Endometrial microvascular endothelial cells (primary cell): Measurements from ENCODE around the gene TSR3. TPM values are rescaled to one million over a fixed set of nuclear protein-coding genes. Genes with fewer than 3 reads are reported as not detected.

Experiments
- in situ Hi-C: cut with HindIII; loops from 2 replicates; pipeline ENCODE4 v1.10.0; 2017; ENCODE audit warnings: low sequenced_read_pairs, low pct_unique_long_range_greater_than_20kb; ENCODE audit errors: inconsistent ontology term
- total RNA-seq: library from RNA; depleted of rRNA; stranded (reverse); fragments of >200 nt; gene quantifications from one replicate; pipeline ENCODE4 v1.2.3, GENCODE V29; 2015; ENCODE audit errors: inconsistent ontology term

Gene TSR3
- total RNA-seq: 91.1 TPM

GRCh38 chr16:1351582-1352362, at the start of gene TSR3, which contains the start of gene GNPTG:
Gene TSR3 (minus strand): TSS chr16:1351878. CDS start chr16:1351804, 74 bp downstream.
Gene GNPTG (plus strand): TSS chr16:1351931. CDS start chr16:1351966, 35 bp downstream.
- in situ Hi-C loops: no loop called here

GRCh38 chr16:1401061-1401757, 49.5 kb upstream of the TSR3 start:
- in situ Hi-C loops: no loop called here

- in situ Hi-C loops: loop anchor here (25.0 kb wide), 1 partner anchor 88 kb away; the partner anchor contains the start of genes CLCN7, PTX4 and TELO2
Observed at GRCh38 chr16:1398826-1399581, 47.3 kb upstream of the TSR3 start.

GRCh38 chr16:1398351-1398750, 46.7 kb upstream of the TSR3 start:
- in situ Hi-C loops: loop anchor here (25.0 kb wide), 1 partner anchor 89 kb away; the partner anchor contains the start of genes CLCN7, PTX4 and TELO2

- in situ Hi-C loops: loop anchor here (25.0 kb wide), 1 partner anchor 90 kb away; the partner anchor contains the start of genes CLCN7, PTX4 and TELO2
Observed at GRCh38 chr16:1397779-1398178, 46.1 kb upstream of the TSR3 start.

- in situ Hi-C loops: loop anchor here (25.0 kb wide), 1 partner anchor 92 kb away; the partner anchor contains the start of genes CLCN7, PTX4 and TELO2
Observed at GRCh38 chr16:1395444-1396031, 43.9 kb upstream of the TSR3 start.

GRCh38 chr16:1394367-1394951, 42.8 kb upstream of the TSR3 start:
- in situ Hi-C loops: loop anchor here (25.0 kb wide), 1 partner anchor 93 kb away; the partner anchor contains the start of genes CLCN7, PTX4 and TELO2

GRCh38 chr16:1393613-1394176, 42.0 kb upstream of the TSR3 start:
- in situ Hi-C loops: loop anchor here (25.0 kb wide), 1 partner anchor 94 kb away; the partner anchor contains the start of genes CLCN7, PTX4 and TELO2

GRCh38 chr16:1392826-1393225, 41.1 kb upstream of the TSR3 start:
- in situ Hi-C loops: loop anchor here (25.0 kb wide), 1 partner anchor 94 kb away; the partner anchor contains the start of genes CLCN7, PTX4 and TELO2

GRCh38 chr16:1390239-1390779, 38.6 kb upstream of the TSR3 start:
- in situ Hi-C loops: loop anchor here (25.0 kb wide), 1 partner anchor 97 kb away; the partner anchor contains the start of genes CLCN7, PTX4 and TELO2

- in situ Hi-C loops: loop anchor here (25.0 kb wide), 1 partner anchor 98 kb away; the partner anchor contains the start of genes CLCN7, PTX4 and TELO2
Observed at GRCh38 chr16:1389762-1390161, 38.1 kb upstream of the TSR3 start.

- in situ Hi-C loops: loop anchor here (25.0 kb wide), 1 partner anchor 100 kb away; the partner anchor contains the start of genes CLCN7, PTX4 and TELO2
Observed at GRCh38 chr16:1387331-1387730, 35.7 kb upstream of the TSR3 start.

GRCh38 chr16:1385232-1385631, 33.6 kb upstream of the TSR3 start:
- in situ Hi-C loops: loop anchor here (25.0 kb wide), 1 partner anchor 102 kb away; the partner anchor contains the start of genes CLCN7, PTX4 and TELO2

- in situ Hi-C loops: loop anchor here (25.0 kb wide), 1 partner anchor 104 kb away; the partner anchor contains the start of genes CLCN7, PTX4 and TELO2
Observed at GRCh38 chr16:1383556-1383955, 31.9 kb upstream of the TSR3 start.

- in situ Hi-C loops: loop anchor here (25.0 kb wide), 1 partner anchor 105 kb away; the partner anchor contains the start of genes CLCN7, PTX4 and TELO2
Observed at GRCh38 chr16:1381612-1382406, 30.1 kb upstream of the TSR3 start.

- in situ Hi-C loops: loop anchor here (25.0 kb wide), 1 partner anchor 107 kb away; the partner anchor contains the start of genes CLCN7, PTX4 and TELO2
Observed at GRCh38 chr16:1380195-1380594, 28.5 kb upstream of the TSR3 start.
